Stimulated activated CD4-positive, alpha-beta T cell treated with anti-CD3 and anti-CD28 coated beads, Interleukin-1b, Interleukin-23, amount 100 ng/mL, for 4 hours (primary cell): ENCODE measurements around the gene SLC6A11.

ENCODE experiments used
- DNase-seq, 2 donors: peaks; one replicate each; pipeline ENCODE4 v3.0.0-alpha.2; 2020; ENCODE audit warnings: low read depth in 2 of 2

Gene SLC6A11

DNA sequence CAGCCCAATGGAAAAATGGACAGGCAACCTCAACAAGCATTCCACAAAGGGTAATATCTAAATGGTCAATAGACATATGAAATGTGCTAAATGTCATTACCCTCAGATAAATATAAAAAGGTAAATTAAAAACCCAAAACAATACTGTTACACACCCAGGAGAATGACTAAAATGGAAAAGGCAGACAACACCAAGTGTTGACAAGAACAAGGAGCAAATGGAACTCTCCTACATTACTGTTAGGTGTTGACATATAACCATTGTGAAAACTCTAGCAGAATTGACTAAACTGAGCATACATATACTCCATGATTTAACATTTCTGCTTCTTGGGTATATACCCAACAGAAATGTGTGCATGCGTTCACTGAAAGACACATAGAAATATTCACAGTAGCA is 25.3 kb upstream of the SLC6A11 start:
- DNase-seq, result no peak

DNA sequence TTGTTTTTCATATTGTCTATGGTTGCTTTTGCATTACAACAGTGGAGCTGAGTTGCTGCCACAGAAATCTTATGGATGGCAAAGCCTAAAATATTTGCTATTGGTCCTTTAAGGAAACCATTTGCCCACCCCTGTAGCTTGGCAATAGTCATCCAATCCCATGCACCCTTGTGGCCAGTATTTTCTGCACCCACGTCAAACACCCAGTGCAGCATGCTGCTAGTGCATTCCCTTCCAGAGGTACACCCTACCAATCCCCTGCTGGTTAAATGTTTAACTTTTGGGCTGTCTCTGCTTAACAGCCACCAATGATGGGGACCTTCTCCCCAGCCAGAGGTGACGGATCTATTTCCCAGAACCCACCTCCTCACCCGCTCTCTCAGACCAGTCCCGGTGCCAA is 23.8 kb upstream of the SLC6A11 start:
- DNase-seq, result no peak

GRCh38 chr3:10798600-10799367 is 17.2 kb upstream of the SLC6A11 start:
- DNase-seq, result no peak

GRCh38 chr3:10804183-10804648 is 11.8 kb upstream of the SLC6A11 start:
- no peak for DNase-seq

GRCh38 chr3:10806006-10806405 is 10.0 kb upstream of the SLC6A11 start:
- DNase-seq, result no peak

DNA sequence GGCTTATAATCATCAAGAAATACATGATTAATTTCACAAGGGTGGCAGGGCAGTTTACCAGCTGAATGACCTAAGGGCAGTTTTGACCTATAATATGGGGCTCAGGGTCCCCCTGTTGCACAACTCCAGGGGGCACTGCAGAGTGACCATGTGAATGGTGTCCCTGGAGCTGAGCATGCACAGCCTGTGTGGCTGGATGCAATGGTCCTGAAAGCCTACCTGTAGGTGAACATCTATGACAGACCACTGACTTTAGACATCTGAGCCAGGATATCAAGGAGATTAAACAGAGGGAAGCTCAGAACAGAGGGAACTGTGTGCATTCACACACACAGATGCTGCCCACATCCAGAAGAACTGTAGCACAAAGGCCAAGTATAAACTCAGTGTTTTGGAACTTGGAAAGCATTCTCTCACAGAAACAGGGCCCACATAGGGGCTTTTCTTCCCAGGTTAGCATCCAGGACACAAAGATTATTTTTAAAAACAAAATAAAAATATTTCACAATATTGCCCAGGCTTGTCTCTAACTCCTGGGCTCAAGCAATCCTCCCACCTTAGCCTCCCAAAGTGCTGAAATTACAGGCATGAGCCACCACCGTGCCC is 7.8 kb upstream of the SLC6A11 start:
- DNase-seq, result no peak

DNA sequence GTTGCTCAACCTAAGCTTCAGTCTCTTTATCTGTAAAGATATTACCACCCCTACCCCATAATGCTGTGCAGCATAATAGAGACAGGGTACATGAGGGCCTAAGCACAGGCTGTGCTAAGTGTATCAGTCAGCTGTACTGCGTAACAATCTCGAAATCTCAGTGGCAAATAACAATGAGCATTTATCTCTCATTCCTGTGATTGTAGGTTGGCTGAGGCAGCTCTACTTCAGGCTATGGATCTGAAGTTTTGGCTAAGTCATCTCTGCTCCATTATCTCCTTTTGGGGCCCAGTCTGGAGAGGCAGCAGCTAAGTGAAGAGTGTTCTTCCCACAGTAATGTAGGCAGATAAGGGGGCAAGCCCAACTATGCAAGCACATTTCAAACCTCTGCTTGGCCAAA is 7.1 kb upstream of the SLC6A11 start:
- no peak for DNase-seq

DNA sequence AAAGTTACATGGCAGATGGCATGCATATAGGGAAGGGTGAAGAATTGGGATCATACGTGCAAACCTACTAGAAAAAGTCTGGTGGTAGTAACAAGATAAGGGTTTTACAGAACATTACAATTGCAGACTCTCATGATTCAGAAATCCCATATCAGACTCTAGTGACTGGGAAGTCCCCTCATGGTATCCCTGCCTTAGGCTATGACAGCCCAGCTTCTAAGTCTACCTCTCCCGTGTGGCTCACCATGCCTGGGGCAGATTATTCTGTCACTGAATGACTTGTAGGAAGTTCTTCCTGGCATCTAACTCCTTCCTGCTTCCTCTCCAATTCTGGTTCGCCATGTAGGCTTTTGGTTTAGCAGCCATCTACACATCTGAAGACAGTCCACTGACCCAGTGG is 5.7 kb upstream of the SLC6A11 start:
- DNase-seq, result no peak

- DNase-seq, result no peak
Observed at GRCh38 chr3:10813425-10813824, 2.6 kb upstream of the SLC6A11 start.

GRCh38 chr3:10814623-10815022 is 1.4 kb upstream of the SLC6A11 start:
- no peak for DNase-seq

- DNase-seq, result no peak
Observed at GRCh38 chr3:10815487-10815886, 541 bp upstream of the SLC6A11 start.

DNA sequence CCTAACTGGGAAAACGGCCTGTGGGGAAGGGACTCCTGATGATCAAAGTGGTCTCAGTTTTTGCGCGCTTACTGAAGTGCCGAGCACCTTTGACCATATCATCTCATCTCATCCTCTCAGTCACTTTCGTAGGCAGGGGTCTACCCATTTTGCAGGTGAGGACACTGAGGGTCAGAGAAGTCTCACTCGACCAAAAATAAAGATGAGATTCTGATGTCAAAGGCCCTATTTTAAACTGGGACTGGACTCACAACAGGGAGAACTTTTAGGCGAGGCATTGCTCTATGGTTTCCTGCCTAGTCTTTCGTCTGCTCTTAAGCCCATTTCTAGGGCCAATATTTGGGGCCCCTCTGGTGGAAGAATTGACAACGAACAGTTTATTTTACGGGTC is 830 bp downstream of the SLC6A11 start:
- no peak for DNase-seq

DNA sequence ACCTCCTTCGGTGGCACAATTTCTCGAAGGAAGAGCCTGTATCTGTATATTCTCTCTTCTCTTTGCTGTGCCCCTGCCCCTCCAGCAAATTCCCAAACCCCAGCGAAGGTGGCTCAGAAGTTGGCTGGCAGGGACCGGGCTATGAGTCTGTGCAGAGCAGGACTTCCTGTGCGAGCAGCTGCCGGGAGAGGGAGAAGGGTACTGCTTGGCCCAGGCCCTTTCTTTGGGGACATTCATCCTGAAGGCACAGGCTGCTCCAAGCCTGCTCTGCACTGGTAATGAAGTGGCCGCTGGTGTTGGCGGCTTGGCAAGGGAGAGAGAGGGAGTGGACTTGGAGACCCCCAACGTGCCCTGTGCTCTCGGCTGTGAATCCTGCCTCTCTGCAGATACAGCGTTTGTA is 1.5 kb downstream of the SLC6A11 start:
- DNase-seq, result no peak

DNA sequence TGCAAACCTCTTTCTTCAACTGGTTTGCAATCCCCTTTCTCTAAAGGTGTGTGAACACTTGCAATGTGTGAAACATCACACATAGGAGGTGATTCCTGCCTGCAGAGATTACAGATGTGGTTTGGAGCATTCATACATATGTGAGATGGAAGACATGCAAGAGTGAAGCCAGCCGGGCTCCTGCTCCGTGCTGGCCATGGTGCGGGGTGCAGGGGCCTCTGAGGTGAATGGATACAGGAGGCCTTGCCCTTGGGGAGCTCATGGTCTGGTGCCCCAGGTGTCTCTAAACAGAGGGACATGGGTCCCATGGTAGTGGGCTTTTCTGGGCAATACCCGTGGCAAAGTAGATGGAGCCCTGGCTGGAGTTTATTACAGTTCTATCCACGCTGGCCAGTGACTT is 6.0 kb downstream of the SLC6A11 start:
- DNase-seq, result no peak

DNA sequence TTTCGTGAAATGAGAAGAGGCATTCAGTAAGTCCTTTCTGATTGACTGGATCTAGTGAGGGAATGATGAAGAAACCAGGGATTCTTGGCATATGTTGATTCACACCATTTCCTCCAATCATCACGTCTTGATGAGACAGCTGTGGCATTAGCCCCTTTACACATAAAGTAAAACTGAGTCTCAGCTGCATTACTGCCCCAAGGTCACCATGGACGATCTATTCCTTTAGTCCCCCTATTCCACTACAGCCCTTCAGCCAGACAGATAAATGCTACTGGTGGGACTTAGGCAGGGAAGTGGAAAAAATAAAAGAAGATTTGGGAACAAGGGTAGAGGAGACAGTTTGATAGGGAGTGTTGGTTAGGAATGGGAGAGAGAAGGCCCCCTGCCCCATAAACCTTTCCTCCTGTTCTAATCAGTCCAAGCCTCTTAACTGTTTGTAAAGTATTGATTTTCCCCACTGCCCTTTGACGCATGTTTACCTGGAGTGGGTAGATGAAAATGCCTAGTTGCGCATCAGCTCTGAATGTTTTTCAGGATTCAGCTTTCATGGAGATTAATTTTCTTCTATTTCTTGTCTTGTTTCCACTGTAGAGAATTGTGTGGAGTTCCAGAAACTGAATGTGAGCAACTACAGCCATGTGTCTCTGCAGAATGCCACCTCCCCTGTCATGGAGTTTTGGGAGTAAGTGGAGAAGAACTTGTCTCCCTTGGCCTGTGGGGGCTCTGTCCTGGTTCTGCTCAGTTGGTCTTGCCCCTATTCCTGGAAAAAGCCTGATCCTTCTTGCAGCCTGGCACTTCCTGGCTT is 6.9 kb downstream of the SLC6A11 start:
- no peak for DNase-seq

DNA sequence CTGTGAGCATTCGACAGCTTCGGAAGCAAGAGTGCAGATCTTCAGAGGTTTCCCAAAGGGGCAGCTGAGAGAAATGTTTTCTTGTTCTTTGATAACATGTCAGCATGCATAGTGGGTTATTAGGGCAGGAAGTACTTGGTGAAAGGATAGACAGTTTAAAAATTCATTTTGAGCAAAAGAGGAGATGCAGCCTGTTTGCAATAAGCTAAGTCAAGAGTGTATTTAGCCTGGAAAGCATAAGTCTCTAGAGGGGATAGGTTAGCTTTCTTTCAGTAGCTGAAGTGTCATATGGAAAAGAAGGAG is 7.4 kb downstream of the SLC6A11 start:
- DNase-seq, result no peak

DNA sequence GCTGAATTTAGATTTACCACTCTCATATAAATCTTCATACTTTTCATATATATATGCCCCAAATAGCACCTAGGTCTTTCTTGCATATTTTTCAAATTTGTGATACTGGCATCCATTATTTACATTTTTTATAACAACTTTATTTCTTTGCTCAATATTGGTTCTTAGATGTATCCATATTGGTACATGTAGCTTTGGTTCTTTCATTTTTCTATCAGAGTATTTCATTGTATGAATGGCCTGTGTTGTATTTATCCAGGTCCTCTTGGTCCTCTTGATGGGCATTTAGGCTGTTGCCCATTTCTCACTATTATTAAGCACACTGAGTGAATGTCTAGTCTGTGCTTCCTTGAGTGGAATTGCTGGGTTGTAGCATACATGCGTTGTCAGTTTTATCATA is 8.4 kb downstream of the SLC6A11 start:
- no peak for DNase-seq

DNA sequence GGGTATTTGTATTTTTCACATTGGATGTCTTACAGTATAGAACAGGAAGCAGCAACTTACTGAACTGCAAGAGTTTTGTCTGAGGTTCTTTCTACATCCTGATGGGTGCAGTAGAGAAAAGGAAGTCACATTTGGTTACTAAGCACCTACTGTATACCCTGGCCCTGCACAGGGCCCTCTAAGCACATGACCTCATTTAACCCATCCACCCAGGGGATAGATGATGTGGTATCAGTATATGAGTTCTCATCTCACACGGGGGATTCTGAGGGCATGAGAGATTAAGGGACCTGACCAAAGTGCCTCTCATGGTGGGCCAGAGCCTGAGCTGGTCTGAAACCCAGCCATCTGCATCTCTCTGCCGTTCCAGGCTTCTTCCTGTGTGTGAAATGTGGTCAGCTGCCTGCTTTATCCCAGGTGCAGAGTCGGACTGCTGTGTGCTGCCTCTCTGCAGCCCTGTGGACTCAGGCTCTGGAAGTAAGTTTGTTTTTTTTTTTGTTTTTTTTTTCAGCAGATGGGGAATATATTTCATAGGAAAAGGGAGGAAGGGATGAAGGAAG is 17.9 kb downstream of the SLC6A11 start:
- no peak for DNase-seq

DNA sequence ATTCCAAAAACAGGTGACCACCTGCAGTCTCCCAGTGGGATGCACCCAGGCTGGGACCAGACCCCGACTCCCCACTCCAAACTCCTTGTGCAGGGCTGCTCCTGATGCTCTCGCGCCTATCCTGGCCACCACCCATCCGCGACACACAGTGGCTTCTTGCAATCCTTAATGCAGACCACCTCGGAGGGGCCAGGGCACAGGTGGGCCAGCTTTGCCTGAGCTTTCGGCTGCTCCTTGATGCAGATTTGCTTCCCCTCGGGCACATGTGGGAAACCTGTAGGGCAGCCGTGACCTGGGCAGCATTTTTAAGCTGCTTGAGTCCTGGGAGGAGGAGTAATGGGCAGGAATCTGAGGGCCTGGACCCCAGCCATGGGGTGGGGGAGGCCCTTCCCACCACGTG is 18.9 kb downstream of the SLC6A11 start:
- no peak for DNase-seq

GRCh38 chr3:10835406-10835805 is 19.4 kb downstream of the SLC6A11 start:
- DNase-seq, result no peak

- DNase-seq, result no peak
Observed at GRCh38 chr3:10836676-10837075, 20.6 kb downstream of the SLC6A11 start.

- no peak for DNase-seq
Observed at GRCh38 chr3:10837849-10838248, 21.8 kb downstream of the SLC6A11 start.

GRCh38 chr3:10839167-10839566 is 23.1 kb downstream of the SLC6A11 start:
- no peak for DNase-seq
